NCI-H524 treated with DMSO at 0.1 percent for 48 hours (cell line): ENCODE measurements around the gene RDH11.

ENCODE experiments used
- DNase-seq: peaks from one replicate; lab custom pipeline; 2025; lab: John Stamatoyannopoulos, UW

Gene RDH11

GRCh38 chr14:67645414-67645813, 50.1 kb downstream of the RDH11 start:
- no peak for DNase-seq

- DNase-seq = no peak
Measured at GRCh38 chr14:67644428-67644827, 51.1 kb downstream of the RDH11 start.

GRCh38 chr14:67643713-67644112, 51.9 kb downstream of the RDH11 start:
- no peak for DNase-seq

DNA sequence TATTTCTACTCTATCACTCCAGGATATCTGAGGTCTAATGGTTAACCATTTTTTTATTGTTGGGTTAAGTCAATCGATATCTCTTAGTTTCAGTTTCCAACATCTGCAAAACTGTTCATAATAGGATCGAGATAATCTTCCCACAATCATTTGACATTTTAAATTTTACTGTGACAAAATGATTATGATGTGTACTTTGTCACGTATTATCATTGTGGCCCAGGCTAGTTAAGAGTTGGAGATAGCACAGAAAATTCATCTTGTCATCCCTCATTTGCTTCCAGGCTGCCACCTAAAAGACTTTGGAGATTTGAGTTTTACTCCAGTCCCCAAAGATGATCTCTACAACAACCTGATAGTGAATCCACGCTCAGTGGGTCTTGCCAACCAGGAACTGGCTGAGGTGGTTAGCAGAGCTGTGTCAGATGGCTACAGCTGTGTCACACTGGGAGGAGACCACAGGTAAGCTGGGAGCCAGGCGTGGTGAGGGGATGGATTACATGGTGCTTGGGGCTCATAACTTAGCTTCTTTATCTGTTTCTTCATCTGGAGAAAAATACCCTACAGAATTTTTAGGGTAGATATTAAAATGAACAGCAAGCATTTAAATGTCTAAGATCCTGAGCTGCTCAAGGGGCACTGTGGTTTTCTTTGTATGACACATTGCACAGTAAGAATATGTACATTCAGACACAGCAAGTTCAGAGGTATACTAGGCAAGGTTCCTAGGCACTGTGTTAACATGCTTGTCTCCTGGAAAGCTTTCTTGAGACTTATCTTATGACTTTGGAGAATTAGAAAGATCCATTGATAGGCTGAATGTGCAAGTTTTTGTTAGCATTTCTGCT, 53.4 kb downstream of the RDH11 start:
- DNase-seq = no peak

DNA sequence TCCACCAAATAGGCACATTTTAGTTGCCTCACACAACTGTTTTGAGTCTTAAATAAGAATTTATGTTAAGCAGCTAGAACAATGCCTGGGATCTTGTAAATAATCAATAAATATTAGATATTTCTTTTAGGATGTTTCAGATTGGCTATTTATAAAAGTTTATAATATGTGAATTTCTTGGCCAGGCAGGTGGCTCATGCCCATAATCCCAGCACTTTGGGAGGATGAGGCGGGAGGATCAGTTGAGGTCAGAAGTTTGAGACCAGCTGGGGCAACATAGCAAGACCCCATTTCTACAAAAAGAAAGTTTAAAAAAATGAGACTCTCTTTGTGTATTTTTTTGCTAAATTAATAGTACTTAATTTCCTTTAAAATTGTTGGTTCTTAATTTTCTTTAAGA, 54.1 kb downstream of the RDH11 start:
- DNase-seq = no peak

DNA sequence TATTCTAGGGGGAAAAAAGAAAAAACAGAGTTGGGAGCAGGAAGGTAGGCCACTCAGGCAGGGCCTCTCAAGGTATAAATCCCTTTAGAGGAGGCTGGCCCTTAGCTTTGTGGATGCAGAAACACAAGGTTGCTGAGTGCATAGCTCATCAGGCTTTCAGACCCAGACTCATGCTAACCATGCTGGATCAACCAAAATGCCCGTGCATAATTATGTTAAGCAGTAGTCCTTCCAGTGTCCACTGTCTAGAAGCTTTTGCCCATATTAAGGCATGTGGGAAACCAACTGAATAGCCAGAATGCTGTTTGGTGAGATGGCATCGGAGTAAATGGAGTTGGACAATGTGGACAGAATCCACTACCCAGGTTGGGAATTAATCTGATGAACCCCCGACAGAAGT, 56.9 kb downstream of the RDH11 start:
- no peak for DNase-seq

- DNase-seq = no peak
Measured at GRCh38 chr14:67636361-67636919, 59.1 kb downstream of the RDH11 start.

DNA sequence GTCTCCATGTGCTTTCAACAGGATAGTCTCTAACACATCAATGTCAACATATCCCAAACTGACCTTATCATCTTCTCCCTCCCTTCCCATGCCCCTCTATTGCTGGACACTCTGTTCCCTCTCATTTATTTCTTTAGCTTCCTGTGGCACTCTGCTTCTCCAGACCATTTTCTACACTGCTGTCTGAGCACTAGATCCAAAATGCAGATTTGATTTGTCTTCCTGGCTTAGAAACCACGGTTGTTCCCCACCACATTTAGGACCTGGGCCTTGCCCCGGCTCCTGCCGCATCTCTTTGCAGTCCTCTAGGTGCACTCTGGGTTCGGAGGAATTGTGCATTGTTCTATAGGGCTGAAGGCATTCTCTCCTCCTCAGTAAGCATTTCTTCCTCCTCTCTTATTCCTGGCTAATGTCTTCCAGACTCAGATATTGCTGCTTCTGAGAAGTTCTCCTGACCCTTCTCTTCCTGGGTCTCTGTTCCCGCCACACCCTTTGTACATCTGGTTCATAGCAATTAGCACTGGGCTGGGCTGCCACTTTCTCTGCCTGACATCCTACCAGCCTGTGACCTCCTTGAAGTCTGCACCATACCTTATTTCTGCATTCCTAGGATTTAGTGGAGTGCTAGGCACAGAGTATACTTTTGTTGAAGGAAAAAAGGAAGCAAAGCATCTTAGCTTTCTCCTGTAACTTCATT, 62.0 kb downstream of the RDH11 start:
- no peak for DNase-seq

- no peak for DNase-seq
Measured at GRCh38 chr14:67630938-67631337, 64.6 kb downstream of the RDH11 start.

- no peak for DNase-seq
Measured at GRCh38 chr14:67630186-67630585, 65.4 kb downstream of the RDH11 start.

DNA sequence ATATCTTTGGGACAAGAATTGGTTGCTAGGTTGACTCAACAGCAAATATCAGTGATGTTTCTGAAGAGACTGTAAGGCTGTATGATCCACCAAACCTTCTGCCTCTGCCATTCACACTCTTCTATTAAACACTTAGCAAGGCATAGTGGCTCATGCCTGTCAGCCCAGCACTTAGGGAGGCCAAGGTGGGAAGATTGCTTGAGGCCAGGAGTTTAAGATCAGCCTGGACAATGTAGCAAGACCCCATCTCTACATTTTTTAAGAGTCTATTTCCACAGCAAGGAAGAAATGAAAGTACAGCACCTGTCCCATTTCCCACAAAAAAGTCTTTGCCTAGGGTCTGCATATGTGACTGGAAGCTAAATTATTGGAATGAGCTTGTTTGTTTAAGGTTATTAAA, 68.0 kb downstream of the RDH11 start:
- DNase-seq = no peak
